ENCODE measurements around the gene C12orf56. TPM values are rescaled to one million over a fixed set of nuclear protein-coding genes. Genes with fewer than 3 reads are reported as not detected.

Gene C12orf56
- polyA plus RNA-seq, 2 donors = 2.9 to 8.0 TPM

Other genes starting within 250 kb of the C12orf56 start
- 1 to 10 TPM; 3.5 to 4.1 TPM for gene KICS2, start 168.5 kb downstream of the C12orf56 start, polyA plus RNA-seq
- 10 to 100 TPM; 14.2 to 19.0 TPM for gene XPOT, start 13.6 kb upstream of the C12orf56 start, polyA plus RNA-seq
- 10 to 100 TPM; 10.1 to 11.7 TPM for gene TBK1, start 61.4 kb upstream of the C12orf56 start, polyA plus RNA-seq
- gene RASSF3, start 219.7 kb upstream of the C12orf56 start, polyA plus RNA-seq = 10 to 100 TPM; 12.2 to 12.5 TPM